GM12864 (cell line): ENCODE data around the gene MOV10L1.

Experiments used
- DNase-seq: peaks from one replicate; pipeline ENCODE4 v3.0.0-alpha.2; 2011; ENCODE audit warnings: low read depth
- H3K4me3 ChIP-seq: 2 replicates; pipeline ENCODE4 v1.5.1; 2011; ENCODE audit warnings: mild to moderate bottlenecking, low read depth, low read length, control low read depth
- CTCF ChIP-seq: IDR thresholded peaks from 2 replicates; pipeline ENCODE4 v1.5.1; 2011; ENCODE audit warnings: low read depth, mild to moderate bottlenecking, moderate library complexity, low read length, control low read depth, inconsistent platforms; ENCODE audit errors: missing control alignments

MOV10L1 gene

GRCh38 chr22:50072714-50073538, 16.9 kb upstream of the MOV10L1 start:
- no peak for DNase-seq
- TF ChIP-seq CTCF = no peak
- no peak overlapping the region for H3K4me3 ChIP-seq

GRCh38 chr22:50074056-50074455, 15.8 kb upstream of the MOV10L1 start:
- no peak for TF ChIP-seq CTCF
- no peak overlapping the region for H3K4me3 ChIP-seq
- DNase-seq = no peak

GRCh38 chr22:50074551-50075530, 15.0 kb upstream of the MOV10L1 start:
- no peak for TF ChIP-seq CTCF
- DNase-seq = no peak
- H3K4me3 ChIP-seq = no peak overlapping the region

- no peak for TF ChIP-seq CTCF
- no peak overlapping the region for H3K4me3 ChIP-seq
Observed at GRCh38 chr22:50076646-50077535, 12.9 kb upstream of the MOV10L1 start.

GRCh38 chr22:50078246-50078645, 11.6 kb upstream of the MOV10L1 start:
- H3K4me3 ChIP-seq = no peak overlapping the region
- no peak for DNase-seq
- TF ChIP-seq CTCF = no peak

More at GRCh38 chr22:50076646-50077535, 12.9 kb upstream of the MOV10L1 start:
- no peak for DNase-seq

- no peak overlapping the region for H3K4me3 ChIP-seq
- no peak for TF ChIP-seq CTCF
- no peak for DNase-seq
Observed at GRCh38 chr22:50078761-50079160, 11.0 kb upstream of the MOV10L1 start.
